NT2/D1 (cell line): ENCODE data around the gene KLHL6.

Experiments used
- DNase-seq: peaks from one replicate; pipeline ENCODE4 v3.0.0-alpha.2; 2011; ENCODE audit warnings: low read depth, low spot score
- H3K27me3 ChIP-seq: 2 replicates; pipeline ENCODE4 v1.6.0; 2011; ENCODE audit warnings: mild to moderate bottlenecking; ENCODE audit not compliant: insufficient read length, insufficient read depth
- H3K36me3 ChIP-seq: 2 replicates; pipeline ENCODE4 v1.6.1; 2011; ENCODE audit warnings: mild to moderate bottlenecking, low read length, mixed read lengths; ENCODE audit not compliant: insufficient read depth, insufficient read length
- H3K4me1 ChIP-seq: 2 replicates; pipeline ENCODE4 v1.5.1; 2011; ENCODE audit not compliant: insufficient read depth, insufficient read length
- H3K4me3 ChIP-seq: 2 replicates; pipeline ENCODE4 v1.5.1; 2011; ENCODE audit warnings: low read depth; ENCODE audit not compliant: insufficient read length
- H3K9ac ChIP-seq: 2 replicates; pipeline ENCODE4 v1.6.0; 2011; ENCODE audit warnings: low read depth; ENCODE audit not compliant: insufficient read length
- H3K9me3 ChIP-seq: 2 replicates; pipeline ENCODE4 v1.5.1; 2011; ENCODE audit warnings: mild to moderate bottlenecking, low read length; ENCODE audit not compliant: insufficient read depth
- SUZ12 ChIP-seq: IDR thresholded peaks from 2 replicates; pipeline ENCODE4 v1.6.1; 2011; ENCODE audit not compliant: insufficient read length, insufficient read depth; ENCODE audit errors: extremely low read depth
- YY1 ChIP-seq: IDR thresholded peaks from 2 replicates; pipeline ENCODE4 v1.6.1; 2011; ENCODE audit not compliant: insufficient read length, insufficient read depth
- ZNF274 ChIP-seq: IDR thresholded peaks from 2 replicates; pipeline ENCODE4 v1.6.1; 2011; ENCODE audit warnings: mild to moderate bottlenecking, low read depth, low read length

The KLHL6 gene

GRCh38 chr3:183500319-183500718 lies 55.2 kb downstream of the KLHL6 start:
- Histone ChIP-seq H3K9me3 (no peaks in the 10 kb centered on the region), H3K4me1 (no peaks in the 10 kb centered on the region), H3K36me3 (no peaks in the 10 kb centered on the region), H3K4me3 (no peak overlapping the region), H3K27me3 (no peaks in the 10 kb centered on the region), H3K9ac (no peak overlapping the region)
- no peak for TF ChIP-seq SUZ12
- no peak for TF ChIP-seq ZNF274
- TF ChIP-seq YY1: no peak
- no peak for DNase-seq

- no peak for TF ChIP-seq ZNF274
- TF ChIP-seq SUZ12: no peak
- no peak for TF ChIP-seq YY1
- Histone ChIP-seq H3K27me3 (no peaks in the 10 kb centered on the region), H3K36me3 (no peaks in the 10 kb centered on the region), H3K9me3 (no peaks in the 10 kb centered on the region), H3K4me1 (no peaks in the 10 kb centered on the region), H3K9ac (no peak overlapping the region), H3K4me3 (no peak overlapping the region)
- DNase-seq: no peak
Measured at GRCh38 chr3:183498634-183499033, 56.9 kb downstream of the KLHL6 start.

- Histone ChIP-seq H3K27me3 (no peaks in the 10 kb centered on the region), H3K36me3 (no peaks in the 10 kb centered on the region), H3K4me3 (no peak overlapping the region), H3K9ac (no peak overlapping the region), H3K4me1 (no peaks in the 10 kb centered on the region), H3K9me3 (no peaks in the 10 kb centered on the region)
- no peak for DNase-seq
- no peak for TF ChIP-seq ZNF274
- no peak for TF ChIP-seq SUZ12
- no peak for TF ChIP-seq YY1
Measured at GRCh38 chr3:183497313-183497712, 58.2 kb downstream of the KLHL6 start.

- no peaks in the 10 kb centered on the region for H3K36me3 ChIP-seq
Measured at GRCh38 chr3:183496311-183496710, 59.2 kb downstream of the KLHL6 start.

GRCh38 chr3:183494341-183494740 lies 61.2 kb downstream of the KLHL6 start:
- no peak for DNase-seq
- Histone ChIP-seq H3K9ac (no peak overlapping the region), H3K4me1 (peaks cover 4% of the 10 kb centered on the region), H3K9me3 (no peaks in the 10 kb centered on the region; the same call in 1 of the 2 replicates), H3K36me3 (no peaks in the 10 kb centered on the region), H3K4me3 (no peak overlapping the region), H3K27me3 (no peaks in the 10 kb centered on the region)
- no peak for TF ChIP-seq ZNF274
- TF ChIP-seq YY1: no peak
- no peak for TF ChIP-seq SUZ12

More at GRCh38 chr3:183496311-183496710, 59.2 kb downstream of the KLHL6 start:
- peaks cover 4% of the 10 kb centered on the region for H3K4me1 ChIP-seq
- no peak overlapping the region for H3K9ac ChIP-seq
- no peaks in the 10 kb centered on the region; the same call in 1 of the 2 replicates for H3K9me3 ChIP-seq
- DNase-seq: no peak
- no peaks in the 10 kb centered on the region for H3K27me3 ChIP-seq
- H3K4me3 ChIP-seq: no peak overlapping the region
- no peak for TF ChIP-seq ZNF274
- no peak for TF ChIP-seq YY1
- no peak for TF ChIP-seq SUZ12

- no peak for DNase-seq
- no peaks in the 10 kb centered on the region for H3K27me3 ChIP-seq
- H3K9me3 ChIP-seq: no peaks in the 10 kb centered on the region; the same call in 1 of the 2 replicates
- H3K4me3 ChIP-seq: no peak overlapping the region
- no peak overlapping the region for H3K9ac ChIP-seq
- H3K36me3 ChIP-seq: no peaks in the 10 kb centered on the region
- TF ChIP-seq YY1 (no peak), ZNF274 (no peak), SUZ12 (no peak)
- peaks cover 4% of the 10 kb centered on the region for H3K4me1 ChIP-seq
Measured at GRCh38 chr3:183493296-183494045, 62.0 kb downstream of the KLHL6 start.

GRCh38 chr3:183492849-183493179 lies 62.7 kb downstream of the KLHL6 start:
- Histone ChIP-seq H3K9me3 (no peaks in the 10 kb centered on the region; the same call in 1 of the 2 replicates), H3K9ac (no peak overlapping the region), H3K27me3 (no peaks in the 10 kb centered on the region), H3K4me1 (peaks cover 4% of the 10 kb centered on the region), H3K36me3 (no peaks in the 10 kb centered on the region), H3K4me3 (no peak overlapping the region)
- TF ChIP-seq YY1 (no peak), SUZ12 (no peak), ZNF274 (no peak)
- no peak for DNase-seq
